Fibroblast of lung (primary cell): ENCODE results near the gene ECHS1. TPM values are rescaled to one million over a fixed set of nuclear protein-coding genes. Genes with fewer than 3 reads are reported as not detected.

ENCODE experiments used
- DNase-seq, 2 donors: peaks; one replicate each; pipeline versions ENCODE4 v3.0.0 to v3.0.0-alpha.2; 2010; ENCODE audit warnings: low read depth in 2 of 2
- H2AFZ ChIP-seq: 2 replicates; pipeline ENCODE4 v1.5.1; 2012; ENCODE audit warnings: low read length, control low read depth, inconsistent platforms
- H3K27ac ChIP-seq: 2 replicates; pipeline ENCODE4 v1.5.1; 2011; ENCODE audit warnings: low read length, control low read depth; ENCODE audit not compliant: insufficient read depth
- H3K27me3 ChIP-seq: 2 replicates; pipeline ENCODE4 v1.5.1; 2011; ENCODE audit warnings: mild to moderate bottlenecking, low read length; ENCODE audit not compliant: control insufficient read depth, insufficient read depth
- H3K36me3 ChIP-seq: 2 replicates; pipeline ENCODE4 v1.5.1; 2011; ENCODE audit warnings: low read length; ENCODE audit not compliant: control insufficient read depth, insufficient read depth
- H3K4me1 ChIP-seq: 2 replicates; pipeline ENCODE4 v1.5.1; 2011; ENCODE audit warnings: low read length; ENCODE audit not compliant: control insufficient read depth, insufficient read depth; ENCODE audit errors: extremely low read depth
- H3K4me2 ChIP-seq: 2 replicates; pipeline ENCODE4 v1.5.1; 2011; ENCODE audit warnings: low read length, control low read depth; ENCODE audit not compliant: insufficient read depth; ENCODE audit errors: extremely low read depth
- H3K4me3 ChIP-seq, 4 experiments: fragments of 200-600 bp in 1 of 4; sonication (generic) in 1 of 4; replicated peaks in 1 of 4; 2 replicates each; pipeline ENCODE4 v1.5.1; 2011 to 2016; ENCODE audit warnings: low read length in 4 of 4, low read depth in 3 of 4, mild to moderate bottlenecking in 3 of 4, control low read depth in 2 of 4, inconsistent platforms in 1 of 4, mixed read lengths in 1 of 4; ENCODE audit not compliant: insufficient read depth in 1 of 4; ENCODE audit errors: control extremely low read depth in 1 of 4
- H3K79me2 ChIP-seq: 2 replicates; pipeline ENCODE4 v1.5.1; 2012; ENCODE audit warnings: mild to moderate bottlenecking, low read length, inconsistent platforms; ENCODE audit not compliant: control insufficient read depth, insufficient read depth
- H3K9ac ChIP-seq: 2 replicates; pipeline ENCODE4 v1.5.1; 2011; ENCODE audit warnings: mild to moderate bottlenecking, low read length, control low read depth; ENCODE audit not compliant: insufficient read depth
- H3K9me3 ChIP-seq: 2 replicates; pipeline ENCODE4 v1.5.1; 2012; ENCODE audit warnings: low read depth, low read length; ENCODE audit not compliant: control insufficient read depth, insufficient read depth
- H4K20me1 ChIP-seq: 2 replicates; pipeline ENCODE4 v1.5.1; 2011; ENCODE audit warnings: low read length; ENCODE audit not compliant: control insufficient read depth, insufficient read depth; ENCODE audit errors: extremely low read depth
- CTCF ChIP-seq, 2 donors: IDR thresholded peaks in 1 of 2; conservative IDR thresholded peaks in 1 of 2; 1 replicate in 1 of 2; 2 replicates in 1 of 2; pipeline ENCODE4 v1.5.1; 2011 to 2012; ENCODE audit warnings: low read length in 2 of 2, control low read depth in 1 of 2, inconsistent platforms in 1 of 2, low read depth in 1 of 2, mild to moderate bottlenecking in 1 of 2
- EZH2 ChIP-seq: IDR thresholded peaks from 2 replicates; pipeline ENCODE4 v1.5.1; 2012; ENCODE audit warnings: low read length, control low read depth, mild to moderate bottlenecking; ENCODE audit errors: missing control alignments
- polyA plus RNA-seq, 2 donors: library from polyadenylated mRNA; depleted of rRNA in 1 of 2; stranded (reverse) in 1 of 2; unstranded in 1 of 2; fragments of >200 nt; gene quantifications; 2 replicates each; pipeline ENCODE4 v1.2.1, GENCODE V29; 2011 to 2012; ENCODE audit warnings: missing spikeins in 1 of 2
- total RNA-seq: library from RNA; depleted of rRNA; stranded (reverse); fragments of >200 nt; gene quantifications from 2 replicates; pipeline ENCODE4 v1.2.1, GENCODE V29; 2014

Gene ECHS1
- total and polyA plus RNA-seq, 2 donors (not counting 1 experiment from before 2014, with no cell fraction given) = 63.9 to 71.9 TPM

- H3K4me2 ChIP-seq = no peak overlapping the region
- no peaks in the 10 kb centered on the region for H4K20me1 ChIP-seq
- no peak overlapping the region for H2AFZ ChIP-seq
- no peak overlapping the region for H3K9ac ChIP-seq
- TF ChIP-seq CTCF (conservative IDR thresholded peaks at IDR 0.05 in 1 of 2, IDR thresholded peaks at IDR 0.05 in 1 of 2; ENCODE audit: low read depth in 1 of 2, low read length in 2 of 2) (no peak), EZH2 (no peak)
- H3K4me1 ChIP-seq = peaks cover 2% of the 10 kb centered on the region
- peaks cover 1% of the 10 kb centered on the region for H3K79me2 ChIP-seq
- no peak overlapping the region for H3K27ac ChIP-seq
- H3K4me3 ChIP-seq = no peak overlapping the region
- no peaks in the 10 kb centered on the region for H3K9me3 ChIP-seq
- no peak for DNase-seq
- H3K27me3 ChIP-seq = no peaks in the 10 kb centered on the region
- H3K36me3 ChIP-seq = peaks cover 2% of the 10 kb centered on the region
These were observed 2.4 kb upstream of the ECHS1 start for GRCh38 chr10:133375357-133376115.

GRCh38 chr10:133372507-133372906 lies 647 bp downstream of the ECHS1 start:
- H2AFZ ChIP-seq = no peak overlapping the region
- H3K79me2 ChIP-seq = peaks cover 1% of the 10 kb centered on the region
- H3K27me3 ChIP-seq = no peaks in the 10 kb centered on the region
- TF ChIP-seq EZH2 (no peak), CTCF (conservative IDR thresholded peaks at IDR 0.05 in 1 of 2, IDR thresholded peaks at IDR 0.05 in 1 of 2; ENCODE audit: low read depth in 1 of 2, low read length in 2 of 2) (no peak)
- no peak overlapping the region for H3K9ac ChIP-seq
- H3K4me2 ChIP-seq = peak overlapping the region; percentile 48
- no peaks in the 10 kb centered on the region for H4K20me1 ChIP-seq
- H3K36me3 ChIP-seq = peaks cover 13% of the 10 kb centered on the region
- H3K4me1 ChIP-seq = no peaks in the 10 kb centered on the region
- H3K4me3 ChIP-seq = peak overlapping the region in 1 of 4 experiments; percentile 72
- H3K27ac ChIP-seq = no peak overlapping the region
- H3K9me3 ChIP-seq = no peaks in the 10 kb centered on the region
- DNase-seq = no peak

- no peak for DNase-seq
- H3K27me3 ChIP-seq = no peaks in the 10 kb centered on the region
- no peak overlapping the region for H2AFZ ChIP-seq
- no peaks in the 10 kb centered on the region for H3K4me1 ChIP-seq
- no peaks in the 10 kb centered on the region for H4K20me1 ChIP-seq
- H3K27ac ChIP-seq = no peak overlapping the region
- H3K36me3 ChIP-seq = peaks cover 24% of the 10 kb centered on the region
- no peaks in the 10 kb centered on the region for H3K9me3 ChIP-seq
- no peak overlapping the region for H3K9ac ChIP-seq
- no peak overlapping the region for H3K4me2 ChIP-seq
- peaks cover 1% of the 10 kb centered on the region for H3K79me2 ChIP-seq
- no peak overlapping the region for H3K4me3 ChIP-seq
- TF ChIP-seq EZH2 = no peak
- TF ChIP-seq CTCF (conservative IDR thresholded peaks at IDR 0.05 in 1 of 2, IDR thresholded peaks at IDR 0.05 in 1 of 2; ENCODE audit: low read depth in 1 of 2, low read length in 2 of 2) = no peak
These were observed 2.9 kb downstream of the ECHS1 start for GRCh38 chr10:133370030-133370786.
